AG04449 (cell line): ENCODE measurements around the gene TEX48.

Experiments
- CTCF ChIA-PET: fragments of 350-600 bp; formaldehyde crosslinking; extraction: SDS; loops from one replicate; lab custom pipeline; 2021; ENCODE audit warnings: antibody characterized with exemption; lab: Yijun Ruan, JAX
- POLR2A ChIA-PET: fragments of 400-600, 350-600 bp; formaldehyde crosslinking; extraction: SDS; loops from one replicate; lab custom pipeline; 2020; ENCODE audit warnings: antibody characterized with exemption, inconsistent platforms; lab: Yijun Ruan, JAX
- DNase-seq: peaks from one replicate; pipeline ENCODE4 v3.0.0-alpha.2; 2010; ENCODE audit warnings: low read depth, low spot score
- H3K4me3 ChIP-seq: 2 replicates; pipeline ENCODE4 v1.5.1; 2011; ENCODE audit warnings: low read depth, mild to moderate bottlenecking, control low read depth, low read length
- TF ChIP-seq, protein P1 (sequence below): IDR thresholded peaks from one replicate; pipeline ENCODE4 v1.5.1; 2011; ENCODE audit warnings: mild to moderate bottlenecking, moderate library complexity, low read length, control low read depth, inconsistent platforms; ENCODE audit not compliant: insufficient read depth; ENCODE audit errors: missing control alignments

TEX48 gene

DNA sequence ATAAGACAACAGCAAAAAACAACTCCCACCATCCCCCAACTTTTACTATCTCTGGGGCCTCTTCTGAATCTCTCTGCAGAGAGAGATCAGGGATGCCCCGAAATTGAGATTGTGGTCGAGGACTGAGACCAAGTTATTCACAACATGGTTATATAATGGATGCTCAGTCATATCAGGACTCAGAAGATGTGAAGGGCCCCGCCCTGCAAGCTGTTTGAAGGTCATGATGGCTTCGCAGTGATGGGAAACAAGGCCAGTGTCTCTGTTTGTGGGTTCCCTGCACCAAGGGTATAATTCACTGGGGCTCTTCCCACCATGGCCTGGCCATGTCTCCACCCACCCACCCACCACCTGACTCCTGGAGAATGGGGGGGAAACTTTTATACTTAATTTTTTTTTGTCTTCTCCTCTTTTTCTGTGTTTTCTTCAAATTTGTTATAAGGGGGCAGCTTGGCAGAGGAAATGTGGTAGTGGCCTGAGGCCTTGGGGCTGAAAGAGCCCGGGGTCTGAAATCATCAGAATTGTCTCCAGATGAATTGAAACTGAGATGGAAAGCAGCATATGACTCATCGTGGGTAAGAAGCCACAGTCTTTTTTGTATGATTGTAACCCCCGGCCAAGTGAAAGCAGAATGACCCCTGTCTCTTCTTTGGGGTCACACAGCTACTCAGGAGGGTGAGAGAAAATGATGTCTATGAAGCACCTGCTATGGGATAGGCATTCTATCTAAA lies 15.0 kb upstream of the TEX48 start:
- CTCF ChIA-PET: interaction anchor here (0.7 kb wide), 1 partner anchor 216 kb away, joined by 3 read pairs; no protein-coding TSS in a partner anchor
- no peak for DNase-seq
- H3K4me3 ChIP-seq: no peak overlapping the region
- POLR2A ChIA-PET: no interaction called here
- TF ChIP-seq, protein P1, sequence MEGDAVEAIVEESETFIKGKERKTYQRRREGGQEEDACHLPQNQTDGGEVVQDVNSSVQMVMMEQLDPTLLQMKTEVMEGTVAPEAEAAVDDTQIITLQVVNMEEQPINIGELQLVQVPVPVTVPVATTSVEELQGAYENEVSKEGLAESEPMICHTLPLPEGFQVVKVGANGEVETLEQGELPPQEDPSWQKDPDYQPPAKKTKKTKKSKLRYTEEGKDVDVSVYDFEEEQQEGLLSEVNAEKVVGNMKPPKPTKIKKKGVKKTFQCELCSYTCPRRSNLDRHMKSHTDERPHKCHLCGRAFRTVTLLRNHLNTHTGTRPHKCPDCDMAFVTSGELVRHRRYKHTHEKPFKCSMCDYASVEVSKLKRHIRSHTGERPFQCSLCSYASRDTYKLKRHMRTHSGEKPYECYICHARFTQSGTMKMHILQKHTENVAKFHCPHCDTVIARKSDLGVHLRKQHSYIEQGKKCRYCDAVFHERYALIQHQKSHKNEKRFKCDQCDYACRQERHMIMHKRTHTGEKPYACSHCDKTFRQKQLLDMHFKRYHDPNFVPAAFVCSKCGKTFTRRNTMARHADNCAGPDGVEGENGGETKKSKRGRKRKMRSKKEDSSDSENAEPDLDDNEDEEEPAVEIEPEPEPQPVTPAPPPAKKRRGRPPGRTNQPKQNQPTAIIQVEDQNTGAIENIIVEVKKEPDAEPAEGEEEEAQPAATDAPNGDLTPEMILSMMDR: no peak

DNA sequence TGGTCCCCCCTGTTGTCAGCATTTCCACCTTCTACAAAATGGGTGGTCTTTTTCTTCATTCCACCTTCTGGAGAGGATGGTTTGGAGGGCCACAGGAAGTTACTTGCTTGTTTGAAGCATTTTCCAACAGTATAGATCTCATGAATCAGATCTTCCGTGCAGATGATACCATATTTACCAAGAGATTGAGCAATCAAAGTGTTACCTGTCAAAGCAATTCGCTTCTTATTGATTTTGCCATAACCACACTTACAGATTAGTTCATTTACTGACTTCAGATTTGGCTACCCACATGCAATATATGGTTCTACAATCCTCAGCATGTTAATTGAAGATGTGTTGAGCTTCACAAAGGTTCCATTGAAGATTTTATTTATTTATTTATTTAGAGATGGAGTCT lies 14.0 kb upstream of the TEX48 start:
- TF ChIP-seq, protein P1: no peak
- CTCF ChIA-PET: interaction anchor here (0.8 to 6.4 kb wide), 3 partner anchors 11 to 19 kb away, joined by 3 to 76 read pairs (median 3); partner anchors contain the start of gene TEX48
- no peak overlapping the region for H3K4me3 ChIP-seq
- no peak for DNase-seq
- POLR2A ChIA-PET: no interaction called here

DNA sequence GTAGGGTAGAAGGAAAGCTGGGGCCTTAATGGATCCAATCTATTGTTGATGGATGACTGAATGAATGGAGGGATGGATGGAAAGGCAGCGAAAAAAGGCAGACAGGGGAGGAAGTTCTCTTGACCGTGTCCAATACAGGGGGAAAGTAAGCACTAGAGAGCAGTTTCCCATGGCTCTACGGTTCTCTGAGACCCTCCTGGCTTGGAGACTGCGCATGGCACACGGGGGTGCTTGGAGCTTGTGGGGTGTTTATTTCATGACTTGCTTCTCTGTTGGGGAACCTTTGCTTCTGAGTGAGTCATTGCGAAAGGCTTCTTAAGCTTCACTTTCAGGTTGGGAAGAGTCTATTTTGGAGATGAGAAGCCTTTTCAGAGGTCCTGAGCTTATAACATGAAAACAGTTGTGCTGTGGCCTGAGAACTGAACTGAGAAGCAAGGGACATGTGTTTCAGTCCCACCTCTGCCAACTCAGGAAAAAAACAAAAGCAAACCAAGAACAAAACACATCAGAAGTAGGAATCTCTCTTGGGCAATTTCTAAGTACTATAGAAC lies 12.8 kb upstream of the TEX48 start:
- TF ChIP-seq, protein P1: no peak
- DNase-seq: no peak
- H3K4me3 ChIP-seq: no peak overlapping the region
- ChIA-PET CTCF (interaction anchor here (0.6 to 6.4 kb wide), 3 partner anchors 13 to 320 kb away, joined by 3 to 76 read pairs (median 4); partner anchors contain the start of gene TEX48), POLR2A (no interaction called here)

DNA sequence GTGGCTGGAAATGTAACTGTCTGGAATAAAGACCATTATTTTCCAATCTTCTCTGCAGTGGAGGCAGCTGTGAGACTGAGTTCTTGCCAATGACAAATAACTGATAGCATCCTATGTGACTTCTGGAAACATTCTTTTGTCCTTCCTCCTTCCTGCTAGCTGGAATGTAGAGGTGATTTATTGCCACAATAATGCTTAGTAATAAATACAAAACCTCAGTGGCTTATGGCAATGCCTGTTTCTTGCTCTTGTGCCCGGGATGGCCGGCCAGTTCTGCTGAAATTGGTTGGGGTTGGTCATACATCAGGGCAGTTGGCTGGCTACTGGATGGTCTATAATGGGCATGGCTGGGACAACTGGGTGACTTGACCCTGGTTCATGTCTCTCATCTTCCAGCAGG lies 12.2 kb upstream of the TEX48 start:
- ChIA-PET POLR2A (no interaction called here), CTCF (interaction anchor here (2.2 to 6.4 kb wide), 2 partner anchors 12 to 13 kb away, joined by 7 to 76 read pairs; partner anchors contain the start of gene TEX48)
- no peak overlapping the region for H3K4me3 ChIP-seq
- TF ChIP-seq, protein P1: no peak
- no peak for DNase-seq

DNA sequence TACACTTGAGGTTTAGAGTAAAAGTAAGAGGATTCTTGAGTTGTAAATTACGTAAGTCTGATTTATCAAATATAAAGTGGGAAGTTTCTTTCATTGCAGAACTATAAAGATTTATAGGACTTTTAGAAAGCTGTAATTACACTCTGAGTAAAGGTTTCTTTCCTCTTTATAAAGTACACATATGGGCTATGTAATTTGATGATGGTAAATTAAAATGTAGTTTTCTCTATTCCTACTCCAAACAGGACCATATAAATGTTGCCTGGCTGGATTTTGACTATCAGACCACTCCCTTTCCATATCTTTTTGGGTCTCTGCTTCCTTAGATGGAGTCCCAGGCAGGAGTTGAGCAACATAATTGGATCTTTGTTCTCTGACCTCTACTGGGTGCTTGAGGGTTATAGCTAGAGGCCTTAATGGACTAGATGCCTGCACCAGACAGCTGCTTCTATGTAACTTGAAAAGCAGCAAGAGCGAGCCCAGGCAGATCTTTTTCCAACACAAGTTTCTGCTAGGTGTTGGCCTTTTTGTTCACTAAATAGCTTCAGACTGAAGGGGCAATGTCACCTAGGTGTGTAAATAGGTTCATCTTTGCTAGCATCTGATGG lies 11.4 kb upstream of the TEX48 start:
- H3K4me3 ChIP-seq: no peak overlapping the region
- CTCF ChIA-PET: interaction anchor here (2.0 to 6.4 kb wide), 3 partner anchors 12 to 213 kb away, joined by 7 to 76 read pairs (median 8); partner anchors contain the start of gene TEX48
- DNase-seq: no peak
- POLR2A ChIA-PET: no interaction called here
- TF ChIP-seq, protein P1: no peak

DNA sequence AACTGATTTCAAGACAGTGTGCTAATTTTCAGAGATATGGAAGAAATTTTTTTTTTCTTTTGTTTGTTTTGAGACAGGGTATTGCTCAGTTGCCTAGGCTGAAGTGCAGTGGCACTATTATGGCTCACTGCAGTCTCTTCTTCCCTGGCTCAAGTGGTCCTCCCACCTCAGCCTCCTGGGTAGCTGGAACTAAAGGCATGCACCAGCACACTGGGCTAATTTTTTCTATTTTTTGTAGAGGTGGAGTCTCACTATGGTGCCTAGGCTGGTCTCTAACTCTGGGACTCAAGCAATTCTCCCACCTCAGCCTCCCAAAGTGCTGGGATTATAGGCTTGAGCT lies 9.9 kb upstream of the TEX48 start:
- TF ChIP-seq, protein P1: no peak
- ChIA-PET POLR2A (interaction anchor here (1.3 kb wide), 1 partner anchor 207 kb away, joined by 3 read pairs; no protein-coding TSS in a partner anchor), CTCF (interaction anchor here (1.0 to 6.4 kb wide), 7 partner anchors 11 to 323 kb away, joined by 3 to 76 read pairs (median 7); partner anchors contain the start of gene TEX48)
- DNase-seq: no peak
- no peak overlapping the region for H3K4me3 ChIP-seq
